NCI-H345 treated with DMSO at 0.1 percent for 48 hours (cell line): Measurements from ENCODE around the gene AMBRA1.
"Not testable (repeated sequence)": the region's sequence is repeated elsewhere in the genome, so short reads cannot be mapped to it uniquely, and the experiment has no call there.

Experiments used
- DNase-seq: peaks from one replicate; lab custom pipeline; 2025; ENCODE audit not compliant: unreplicated experiment; lab: John Stamatoyannopoulos, UW

The AMBRA1 gene

GRCh38 chr11:46383974-46384701 is 209.7 kb downstream of the AMBRA1 start:
- DNase-seq: no peak

DNA sequence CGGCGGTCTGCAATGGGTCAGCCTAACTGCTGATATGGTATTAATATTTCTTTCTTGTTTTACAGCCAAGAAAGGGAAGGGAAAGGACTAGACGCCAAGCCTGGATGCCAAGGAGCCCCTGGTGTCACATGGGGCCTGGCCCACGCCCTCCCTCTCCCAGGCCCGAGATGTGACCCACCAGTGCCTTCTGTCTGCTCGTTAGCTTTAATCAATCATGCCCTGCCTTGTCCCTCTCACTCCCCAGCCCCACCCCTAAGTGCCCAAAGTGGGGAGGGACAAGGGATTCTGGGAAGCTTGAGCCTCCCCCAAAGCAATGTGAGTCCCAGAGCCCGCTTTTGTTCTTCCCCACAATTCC is 210.4 kb downstream of the AMBRA1 start:
- no peak for DNase-seq

DNA sequence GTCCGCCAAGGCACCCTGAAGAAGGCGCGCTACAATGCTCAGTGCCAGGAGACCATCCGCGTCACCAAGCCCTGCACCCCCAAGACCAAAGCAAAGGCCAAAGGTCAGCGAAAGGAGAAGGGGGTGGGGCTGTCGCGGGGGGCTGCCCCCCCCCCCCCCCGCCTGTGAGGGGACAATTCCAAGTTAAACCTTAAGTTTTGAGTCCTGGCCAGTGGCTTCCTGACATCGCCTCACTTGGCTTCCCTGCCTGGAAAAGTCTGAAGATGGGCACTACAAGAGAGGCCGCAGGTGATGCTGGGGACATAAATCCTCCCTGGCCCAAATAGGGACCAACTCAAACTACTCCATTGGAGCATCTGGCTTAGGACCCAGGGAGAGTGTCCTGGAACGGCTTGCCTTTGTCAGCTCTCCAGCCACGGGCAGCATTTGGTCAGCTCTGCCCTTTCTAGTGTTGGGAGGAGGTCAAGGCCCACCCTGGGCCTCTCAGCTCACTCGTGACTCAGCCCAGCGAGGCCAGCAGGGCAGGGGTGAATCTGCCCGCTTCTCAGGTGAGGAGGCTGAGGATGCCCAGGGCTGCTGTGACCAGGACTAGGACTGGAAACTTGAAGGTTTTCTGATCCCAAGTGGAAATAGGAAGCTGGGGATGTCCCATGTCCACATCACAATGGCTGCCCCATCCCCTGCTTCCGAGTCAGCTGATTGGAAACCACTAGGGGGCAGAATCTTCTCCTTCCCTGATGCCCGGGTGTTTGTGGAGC is 211.0 kb downstream of the AMBRA1 start:
- no peak for DNase-seq

GRCh38 chr11:46381819-46382645 is 211.8 kb downstream of the AMBRA1 start:
- no peak for DNase-seq

GRCh38 chr11:46381048-46381818 is 212.6 kb downstream of the AMBRA1 start, which contains the start of gene MDK:
Gene MDK, plus strand, starts transcription at chr11:46381669. Its CDS starts 389 bp downstream, at chr11:46382058.
- peak; percentile 26 for DNase-seq

- peak; percentile 26 for DNase-seq
Measured at GRCh38 chr11:46380340-46381047, 213.3 kb downstream of the AMBRA1 start.

DNA sequence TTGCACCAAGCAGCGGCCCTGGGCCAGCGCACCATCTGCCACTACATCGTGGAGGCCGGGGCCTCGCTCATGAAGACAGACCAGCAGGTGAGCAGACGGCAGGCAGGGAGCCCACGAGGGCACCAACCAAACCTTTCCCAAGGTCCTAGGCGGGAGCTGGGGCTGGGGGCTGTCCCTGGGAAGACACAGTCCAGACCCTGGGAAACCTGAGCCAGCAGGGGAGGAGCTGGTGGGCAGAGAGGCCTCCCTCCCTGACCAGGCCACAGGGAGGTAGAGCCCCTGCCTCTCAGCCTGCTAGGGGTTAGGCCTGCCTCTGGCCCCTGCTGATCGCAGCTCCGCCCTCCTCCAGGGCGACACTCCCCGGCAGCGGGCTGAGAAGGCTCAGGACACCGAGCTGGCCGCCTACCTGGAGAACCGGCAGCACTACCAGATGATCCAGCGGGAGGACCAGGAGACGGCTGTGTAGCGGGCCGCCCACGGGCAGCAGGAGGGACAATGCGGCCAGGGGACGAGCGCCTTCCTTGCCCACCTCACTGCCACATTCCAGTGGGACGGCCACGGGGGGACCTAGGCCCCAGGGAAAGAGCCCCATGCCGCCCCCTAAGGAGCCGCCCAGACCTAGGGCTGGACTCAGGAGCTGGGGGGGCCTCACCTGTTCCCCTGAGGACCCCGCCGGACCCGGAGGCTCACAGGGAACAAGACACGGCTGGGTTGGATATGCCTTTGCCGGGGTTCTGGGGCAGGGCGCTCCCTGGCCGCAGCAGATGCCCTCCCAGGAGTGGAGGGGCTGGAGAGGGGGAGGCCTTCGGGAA is 214.1 kb downstream of the AMBRA1 start:
- DNase-seq: not testable (repeated sequence)

- no peak for DNase-seq
Measured at GRCh38 chr11:46378811-46379481, 214.9 kb downstream of the AMBRA1 start.

DNA sequence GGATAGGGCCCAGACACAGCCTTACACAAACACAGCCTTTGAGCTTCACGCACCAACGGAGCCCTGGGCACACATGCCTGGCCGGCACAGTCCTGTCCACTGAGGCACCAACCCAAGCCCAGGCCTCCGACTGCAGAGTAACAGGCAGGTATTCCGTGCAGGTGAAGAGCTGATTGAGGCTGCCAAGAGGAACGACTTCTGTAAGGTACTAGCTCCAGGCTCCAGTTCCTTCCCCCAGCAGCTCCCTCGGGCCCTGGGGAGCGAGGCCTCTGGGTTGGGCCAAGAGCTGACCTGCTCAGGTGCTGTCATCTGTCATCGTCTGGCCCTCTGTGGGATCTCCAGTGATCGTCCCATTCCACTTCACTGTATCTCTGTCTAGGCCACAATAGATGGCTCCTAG is 215.5 kb downstream of the AMBRA1 start:
- no peak for DNase-seq

DNA sequence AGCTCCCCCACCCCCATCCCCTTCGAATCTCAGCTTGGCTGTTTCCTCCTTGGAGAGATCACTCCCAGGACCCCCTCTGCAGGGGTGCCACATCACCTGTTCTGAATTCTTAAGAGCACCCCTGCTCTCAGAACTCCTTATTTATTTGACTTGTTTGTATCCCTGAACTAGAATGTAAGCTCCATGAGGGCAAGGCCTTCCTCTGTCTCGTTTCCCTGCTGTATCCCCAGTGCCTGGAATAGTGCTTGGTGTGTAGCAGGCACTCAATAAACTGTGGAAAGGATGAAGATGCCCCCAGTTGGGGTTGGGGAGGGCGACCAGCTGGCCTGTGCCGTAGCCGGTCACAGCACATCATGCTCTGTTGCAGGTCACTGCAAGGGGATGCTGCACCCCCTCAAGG is 216.0 kb downstream of the AMBRA1 start:
- DNase-seq: no peak

- DNase-seq: no peak
Measured at GRCh38 chr11:46377290-46377689, 216.5 kb downstream of the AMBRA1 start.

- no peak for DNase-seq
Measured at GRCh38 chr11:46376258-46377050, 217.4 kb downstream of the AMBRA1 start.

DNA sequence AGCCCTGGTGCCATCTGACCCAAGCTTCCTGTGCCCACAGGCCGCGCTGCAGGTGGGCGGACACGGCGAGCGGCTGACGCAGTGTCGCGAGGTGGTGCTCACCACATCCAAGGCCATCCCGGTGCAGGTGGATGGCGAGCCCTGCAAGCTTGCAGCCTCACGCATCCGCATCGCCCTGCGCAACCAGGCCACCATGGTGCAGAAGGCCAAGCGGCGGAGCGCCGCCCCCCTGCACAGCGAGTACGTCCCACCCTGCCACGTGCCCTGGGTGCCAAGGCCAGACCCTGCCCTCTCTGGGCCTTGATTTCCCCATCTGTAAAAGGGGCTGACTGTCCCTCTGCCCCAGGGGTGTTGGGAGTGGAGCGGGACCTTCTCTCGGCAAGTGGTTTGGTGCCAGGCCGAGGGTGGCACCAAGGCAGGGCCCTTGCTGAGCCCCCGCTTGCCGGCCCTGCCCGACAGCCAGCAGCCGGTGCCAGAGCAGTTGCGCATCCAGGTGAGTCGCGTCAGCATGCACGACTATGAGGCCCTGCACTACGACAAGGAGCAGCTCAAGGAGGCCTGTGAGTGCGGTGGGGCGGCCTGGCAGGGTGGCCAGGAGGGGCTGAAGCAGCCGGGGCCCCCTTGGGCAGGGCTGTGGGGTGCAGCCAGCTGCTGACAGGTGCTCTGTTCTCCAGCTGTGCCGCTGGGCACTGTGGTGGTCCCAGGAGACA is 218.3 kb downstream of the AMBRA1 start:
- DNase-seq: no peak

GRCh38 chr11:46374815-46375214 is 219.0 kb downstream of the AMBRA1 start:
- no peak for DNase-seq

- no peak for DNase-seq
Measured at GRCh38 chr11:46373787-46374740, 219.8 kb downstream of the AMBRA1 start.

- not testable (repeated sequence) for DNase-seq
Measured at GRCh38 chr11:46372501-46372900, 221.3 kb downstream of the AMBRA1 start.
